ENCODE results near the gene ATPAF1. TPM values are rescaled to one million over a fixed set of nuclear protein-coding genes. Genes with fewer than 3 reads are reported as not detected.

ATPAF1 gene, protein sequence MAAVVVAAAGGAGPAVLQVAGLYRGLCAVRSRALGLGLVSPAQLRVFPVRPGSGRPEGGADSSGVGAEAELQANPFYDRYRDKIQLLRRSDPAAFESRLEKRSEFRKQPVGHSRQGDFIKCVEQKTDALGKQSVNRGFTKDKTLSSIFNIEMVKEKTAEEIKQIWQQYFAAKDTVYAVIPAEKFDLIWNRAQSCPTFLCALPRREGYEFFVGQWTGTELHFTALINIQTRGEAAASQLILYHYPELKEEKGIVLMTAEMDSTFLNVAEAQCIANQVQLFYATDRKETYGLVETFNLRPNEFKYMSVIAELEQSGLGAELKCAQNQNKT
- 32.9 to 39.5 TPM (median 34.3 TPM) in 5 replicates for total RNA-seq (2022; extraction: Qiagen RNA extraction)

DNA sequence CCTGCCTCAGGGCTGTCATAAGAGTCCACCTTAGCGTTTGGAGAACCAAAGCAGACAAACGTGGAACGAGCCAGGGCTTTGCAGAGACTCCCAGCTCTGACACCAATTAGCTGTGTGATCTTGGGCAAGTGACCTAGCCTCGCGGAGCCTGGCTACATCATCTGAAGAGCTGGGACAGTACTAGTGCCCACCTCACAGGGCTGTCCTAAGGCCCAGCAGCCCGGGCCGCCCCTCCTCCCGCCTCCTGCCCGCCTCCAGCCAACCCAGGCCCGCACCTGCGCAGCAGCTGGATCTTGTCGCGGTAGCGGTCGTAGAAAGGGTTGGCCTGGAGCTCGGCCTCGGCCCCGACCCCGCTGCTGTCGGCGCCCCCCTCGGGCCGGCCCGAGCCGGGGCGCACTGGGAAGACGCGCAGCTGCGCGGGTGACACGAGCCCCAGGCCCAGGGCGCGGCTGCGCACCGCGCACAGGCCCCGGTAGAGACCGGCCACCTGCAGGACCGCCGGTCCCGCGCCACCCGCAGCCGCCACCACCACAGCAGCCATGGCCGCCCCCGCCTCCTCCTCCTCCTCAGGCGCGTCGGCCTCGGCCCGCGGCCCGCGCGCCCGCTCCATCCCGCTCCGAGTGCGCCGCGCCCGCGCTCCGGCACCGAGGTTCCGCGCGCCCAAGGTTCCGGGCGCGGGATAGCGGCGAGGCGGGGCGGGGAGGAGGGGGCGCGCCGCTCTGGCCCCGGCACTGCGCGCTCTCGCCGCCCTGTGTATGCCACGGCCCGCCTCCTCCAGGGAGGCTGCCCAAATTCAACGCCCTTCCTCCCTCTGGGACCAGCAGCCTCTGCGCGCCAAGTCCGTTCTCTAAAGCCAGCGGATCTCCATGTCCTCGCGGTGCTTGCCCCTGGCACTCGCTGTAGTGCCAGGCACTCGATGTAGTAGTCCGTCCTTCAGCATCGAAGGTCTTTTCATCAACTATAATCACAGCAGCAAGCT is at the start of gene ATPAF1:
Gene ATPAF1 (minus strand): TSS at position 583 of the 979 bp plus-strand sequence. CDS start 42 bp downstream, at position 541.

DNA sequence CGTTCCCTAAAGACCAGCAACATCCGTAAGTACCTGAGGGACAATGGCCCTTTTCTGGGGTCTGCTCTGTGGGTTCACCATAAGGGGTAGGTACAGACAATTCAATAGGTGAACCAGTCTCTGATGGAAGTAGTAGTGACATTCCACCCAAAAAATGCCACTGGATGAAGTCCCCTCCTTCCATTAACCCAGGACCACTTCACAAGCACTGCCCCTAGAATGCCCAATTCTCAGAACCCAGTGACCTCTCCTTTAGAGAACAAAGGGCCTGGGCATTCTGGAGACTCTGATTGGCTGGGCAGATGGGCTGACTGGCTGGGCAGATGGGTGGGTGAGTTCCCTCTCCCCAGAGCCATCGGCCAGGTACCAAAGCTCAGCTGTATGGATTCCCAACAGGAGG is 3.4 kb upstream of the ATPAF1 start, which contains the start of gene TEX38:
Gene TEX38 (plus strand): TSS at position 301 of the 400 bp plus-strand sequence. CDS start 81 bp downstream, at position 382.

DNA sequence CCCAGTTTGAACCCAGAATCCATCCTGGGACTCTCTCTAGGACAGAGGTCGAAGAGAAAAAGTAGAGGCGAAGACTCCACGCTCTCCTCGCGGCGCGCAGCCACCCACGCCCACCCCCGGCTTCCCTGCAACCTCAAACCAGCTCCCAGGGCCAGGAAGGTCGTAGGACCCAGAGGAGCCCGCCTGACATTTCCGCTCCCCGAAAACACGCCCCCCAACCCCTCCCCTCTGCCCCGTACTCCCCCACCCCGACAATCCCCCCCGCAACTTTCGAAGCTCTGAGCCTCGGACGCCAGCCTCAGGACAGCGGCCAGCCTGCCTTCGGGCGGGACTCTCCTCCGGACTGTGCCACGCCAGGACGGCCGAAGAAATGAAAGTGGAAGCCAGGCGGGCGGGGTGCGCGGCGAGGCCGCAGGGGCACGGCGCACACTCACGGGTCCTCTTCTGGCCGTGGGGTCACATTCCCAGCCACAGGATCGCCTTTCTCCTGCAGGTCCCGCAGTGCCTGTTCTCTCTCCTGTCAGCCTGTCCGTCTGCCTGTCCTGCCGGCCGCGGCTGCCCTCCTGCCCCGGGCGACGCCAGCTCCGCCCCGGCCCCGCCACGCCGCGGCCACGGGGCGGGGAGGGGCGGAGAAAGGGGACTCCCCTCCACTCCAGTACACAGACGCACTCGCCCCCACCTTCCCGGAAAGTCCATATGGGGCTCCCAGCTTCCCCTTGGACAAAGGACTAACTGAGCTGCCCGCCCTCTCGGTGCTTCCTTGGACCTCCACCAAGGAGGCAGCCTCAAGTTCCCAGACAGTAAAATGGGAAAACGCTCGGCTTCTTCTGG is 51.7 kb downstream of the ATPAF1 start, which contains the start of gene MOB3C:
Gene MOB3C (minus strand): TSS at position 535 of the 831 bp plus-strand sequence. CDS start 3,490 bp downstream, outside the sequence.

DNA sequence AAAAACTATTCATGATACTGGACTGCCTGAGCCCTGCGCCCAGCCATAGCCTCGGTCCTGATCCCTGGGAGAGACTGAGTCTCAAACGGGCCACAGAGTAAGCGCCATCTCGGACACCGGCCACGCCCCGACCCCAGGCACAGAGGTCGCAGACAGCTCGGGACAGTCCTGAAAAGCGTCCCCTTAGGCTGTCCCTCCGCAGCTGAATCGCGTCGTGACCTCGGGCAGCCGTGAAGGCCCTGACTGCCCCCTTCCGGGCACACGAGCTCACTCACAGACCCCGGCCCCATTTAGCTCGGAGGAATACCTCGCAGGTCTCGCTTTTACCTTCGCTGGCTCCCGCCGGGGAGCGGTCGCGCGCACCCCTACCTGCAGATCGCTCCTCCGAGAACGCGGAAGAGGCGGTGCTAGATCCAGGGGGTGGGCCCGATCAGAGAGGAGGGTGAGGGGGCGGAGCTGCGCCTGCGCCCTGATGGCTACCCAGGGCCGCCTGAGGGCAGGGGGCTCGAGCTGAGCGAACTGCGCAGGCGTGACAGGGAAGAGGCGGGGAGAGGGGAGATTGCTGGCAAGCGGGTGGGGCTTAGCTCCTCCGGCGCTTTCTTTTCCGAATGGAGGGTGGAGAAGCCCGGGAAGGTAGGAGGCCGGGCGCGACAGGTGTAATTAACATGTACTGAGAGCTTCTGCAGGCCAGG is 64.2 kb downstream of the ATPAF1 start, which contains the start of gene MKNK1:
Gene MKNK1 (minus strand): TSS at position 411 of the 692 bp plus-strand sequence. CDS start 20,941 bp downstream, outside the sequence.

Other genes starting within 250 kb of the ATPAF1 start
- 0.55 to 1.0 TPM (median 0.87 TPM) in 5 replicates for gene DMBX1, start 178.5 kb downstream of the ATPAF1 start, total RNA-seq (2022; extraction: Qiagen RNA extraction)
- gene KNCN, start 116.7 kb downstream of the ATPAF1 start, total RNA-seq (2022; extraction: Qiagen RNA extraction), result not detected in 5 replicates
- 16.2 to 19.4 TPM (median 17.7 TPM) in 5 replicates for gene MKNK1, start 64.1 kb downstream of the ATPAF1 start, total RNA-seq (2022; extraction: Qiagen RNA extraction)
- 3.6 to 4.5 TPM (median 3.8 TPM) in 5 replicates for gene MOB3C, start 51.6 kb downstream of the ATPAF1 start, total RNA-seq (2022; extraction: Qiagen RNA extraction)
- gene TEX38, start 3.5 kb upstream of the ATPAF1 start, total RNA-seq (2022; extraction: Qiagen RNA extraction), result not detected in 5 replicates
- gene EFCAB14, start 50.8 kb upstream of the ATPAF1 start, total RNA-seq (2022; extraction: Qiagen RNA extraction), result 22.4 to 32.2 TPM (median 29.2 TPM) in 5 replicates
- 0.07 to 0.17 TPM (median 0.12 TPM) in 3 of 5 replicates, not detected in the others for gene CYP4B1, start 130.7 kb upstream of the ATPAF1 start, total RNA-seq (2022; extraction: Qiagen RNA extraction)

All from A549 treated with dexamethasone at 1 μM for 4 hours (cell line).